HEK293 (cell line): ENCODE results near the gene F2.

ENCODE experiments used
- KLF9 ChIP-seq: fragments of 450-650 bp; formaldehyde crosslinking; IDR thresholded peaks from 2 replicates; pipeline ENCODE4 v1.5.1; 2016; ENCODE audit warnings: missing biosample characterization, missing genetic modification characterization, low read depth
- OSR2 ChIP-seq: fragments of 450-650 bp; formaldehyde crosslinking; IDR thresholded peaks from 2 replicates; pipeline ENCODE4 v1.5.1; 2016; ENCODE audit warnings: missing biosample characterization, missing genetic modification characterization
- ZNF544 ChIP-seq: fragments of 450-650 bp; formaldehyde crosslinking; IDR thresholded peaks from 2 replicates; pipeline ENCODE4 v1.5.0; 2017; ENCODE audit warnings: missing biosample characterization, missing genetic modification characterization
- ZNF677 ChIP-seq: fragments of 450-650 bp; IDR thresholded peaks from 2 replicates; pipeline ENCODE4 v1.5.0; 2018; ENCODE audit warnings: missing biosample characterization, mild to moderate bottlenecking, missing genetic modification characterization, moderate library complexity
- TF ChIP-seq, protein P1 (sequence below): fragments of 450-650 bp; formaldehyde crosslinking; IDR thresholded peaks from 2 replicates; pipeline ENCODE4 v1.5.1; 2016; ENCODE audit warnings: missing biosample characterization, missing genetic modification characterization
- TF ChIP-seq, protein P2 (sequence below): fragments of 450-650 bp; formaldehyde crosslinking; IDR thresholded peaks from 2 replicates; pipeline ENCODE4 v1.5.1; 2016; ENCODE audit warnings: missing biosample characterization, missing genetic modification characterization
- TF ChIP-seq, protein P3 (sequence below): fragments of 450-650 bp; formaldehyde crosslinking; IDR thresholded peaks from 2 replicates; pipeline ENCODE4 v1.5.1; 2016; ENCODE audit warnings: missing biosample characterization, missing genetic modification characterization
- TF ChIP-seq, protein P4 (sequence below): fragments of 450-650 bp; formaldehyde crosslinking; IDR thresholded peaks from 2 replicates; pipeline ENCODE4 v1.5.1; 2016; ENCODE audit warnings: missing biosample characterization, missing genetic modification characterization

DNA sequence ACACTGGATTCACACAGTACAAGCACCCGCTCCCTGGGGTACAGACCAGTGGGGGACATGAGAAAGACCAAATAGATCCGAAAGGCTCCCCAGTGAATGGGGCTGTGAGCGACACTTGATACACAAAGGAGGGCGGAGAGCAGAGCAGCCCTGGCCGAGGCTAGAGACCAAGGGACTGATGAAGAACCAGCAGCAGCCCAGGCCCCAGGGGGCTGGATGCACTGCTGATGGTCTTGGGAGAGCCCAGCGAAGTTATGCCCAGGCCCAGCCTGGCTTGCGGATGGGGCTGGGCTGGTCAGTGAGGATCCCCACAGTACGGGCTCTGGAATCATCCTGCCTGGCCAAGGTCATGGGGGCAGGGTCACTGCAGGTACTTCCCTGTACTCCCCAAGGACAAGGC, 41.8 kb upstream of the F2 start:
- TF ChIP-seq, protein P1, sequence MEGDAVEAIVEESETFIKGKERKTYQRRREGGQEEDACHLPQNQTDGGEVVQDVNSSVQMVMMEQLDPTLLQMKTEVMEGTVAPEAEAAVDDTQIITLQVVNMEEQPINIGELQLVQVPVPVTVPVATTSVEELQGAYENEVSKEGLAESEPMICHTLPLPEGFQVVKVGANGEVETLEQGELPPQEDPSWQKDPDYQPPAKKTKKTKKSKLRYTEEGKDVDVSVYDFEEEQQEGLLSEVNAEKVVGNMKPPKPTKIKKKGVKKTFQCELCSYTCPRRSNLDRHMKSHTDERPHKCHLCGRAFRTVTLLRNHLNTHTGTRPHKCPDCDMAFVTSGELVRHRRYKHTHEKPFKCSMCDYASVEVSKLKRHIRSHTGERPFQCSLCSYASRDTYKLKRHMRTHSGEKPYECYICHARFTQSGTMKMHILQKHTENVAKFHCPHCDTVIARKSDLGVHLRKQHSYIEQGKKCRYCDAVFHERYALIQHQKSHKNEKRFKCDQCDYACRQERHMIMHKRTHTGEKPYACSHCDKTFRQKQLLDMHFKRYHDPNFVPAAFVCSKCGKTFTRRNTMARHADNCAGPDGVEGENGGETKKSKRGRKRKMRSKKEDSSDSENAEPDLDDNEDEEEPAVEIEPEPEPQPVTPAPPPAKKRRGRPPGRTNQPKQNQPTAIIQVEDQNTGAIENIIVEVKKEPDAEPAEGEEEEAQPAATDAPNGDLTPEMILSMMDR (tag by site-specific recombination), result no peak
- TF ChIP-seq, protein P2, sequence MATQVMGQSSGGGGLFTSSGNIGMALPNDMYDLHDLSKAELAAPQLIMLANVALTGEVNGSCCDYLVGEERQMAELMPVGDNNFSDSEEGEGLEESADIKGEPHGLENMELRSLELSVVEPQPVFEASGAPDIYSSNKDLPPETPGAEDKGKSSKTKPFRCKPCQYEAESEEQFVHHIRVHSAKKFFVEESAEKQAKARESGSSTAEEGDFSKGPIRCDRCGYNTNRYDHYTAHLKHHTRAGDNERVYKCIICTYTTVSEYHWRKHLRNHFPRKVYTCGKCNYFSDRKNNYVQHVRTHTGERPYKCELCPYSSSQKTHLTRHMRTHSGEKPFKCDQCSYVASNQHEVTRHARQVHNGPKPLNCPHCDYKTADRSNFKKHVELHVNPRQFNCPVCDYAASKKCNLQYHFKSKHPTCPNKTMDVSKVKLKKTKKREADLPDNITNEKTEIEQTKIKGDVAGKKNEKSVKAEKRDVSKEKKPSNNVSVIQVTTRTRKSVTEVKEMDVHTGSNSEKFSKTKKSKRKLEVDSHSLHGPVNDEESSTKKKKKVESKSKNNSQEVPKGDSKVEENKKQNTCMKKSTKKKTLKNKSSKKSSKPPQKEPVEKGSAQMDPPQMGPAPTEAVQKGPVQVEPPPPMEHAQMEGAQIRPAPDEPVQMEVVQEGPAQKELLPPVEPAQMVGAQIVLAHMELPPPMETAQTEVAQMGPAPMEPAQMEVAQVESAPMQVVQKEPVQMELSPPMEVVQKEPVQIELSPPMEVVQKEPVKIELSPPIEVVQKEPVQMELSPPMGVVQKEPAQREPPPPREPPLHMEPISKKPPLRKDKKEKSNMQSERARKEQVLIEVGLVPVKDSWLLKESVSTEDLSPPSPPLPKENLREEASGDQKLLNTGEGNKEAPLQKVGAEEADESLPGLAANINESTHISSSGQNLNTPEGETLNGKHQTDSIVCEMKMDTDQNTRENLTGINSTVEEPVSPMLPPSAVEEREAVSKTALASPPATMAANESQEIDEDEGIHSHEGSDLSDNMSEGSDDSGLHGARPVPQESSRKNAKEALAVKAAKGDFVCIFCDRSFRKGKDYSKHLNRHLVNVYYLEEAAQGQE (tag by site-specific recombination), result no peak
- TF ChIP-seq, protein P3, sequence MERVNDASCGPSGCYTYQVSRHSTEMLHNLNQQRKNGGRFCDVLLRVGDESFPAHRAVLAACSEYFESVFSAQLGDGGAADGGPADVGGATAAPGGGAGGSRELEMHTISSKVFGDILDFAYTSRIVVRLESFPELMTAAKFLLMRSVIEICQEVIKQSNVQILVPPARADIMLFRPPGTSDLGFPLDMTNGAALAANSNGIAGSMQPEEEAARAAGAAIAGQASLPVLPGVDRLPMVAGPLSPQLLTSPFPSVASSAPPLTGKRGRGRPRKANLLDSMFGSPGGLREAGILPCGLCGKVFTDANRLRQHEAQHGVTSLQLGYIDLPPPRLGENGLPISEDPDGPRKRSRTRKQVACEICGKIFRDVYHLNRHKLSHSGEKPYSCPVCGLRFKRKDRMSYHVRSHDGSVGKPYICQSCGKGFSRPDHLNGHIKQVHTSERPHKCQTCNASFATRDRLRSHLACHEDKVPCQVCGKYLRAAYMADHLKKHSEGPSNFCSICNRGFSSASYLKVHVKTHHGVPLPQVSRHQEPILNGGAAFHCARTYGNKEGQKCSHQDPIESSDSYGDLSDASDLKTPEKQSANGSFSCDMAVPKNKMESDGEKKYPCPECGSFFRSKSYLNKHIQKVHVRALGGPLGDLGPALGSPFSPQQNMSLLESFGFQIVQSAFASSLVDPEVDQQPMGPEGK (tag by site-specific recombination), result no peak
- no peak for TF ChIP-seq ZNF677 (tag by site-specific recombination)
- TF ChIP-seq, protein P4, sequence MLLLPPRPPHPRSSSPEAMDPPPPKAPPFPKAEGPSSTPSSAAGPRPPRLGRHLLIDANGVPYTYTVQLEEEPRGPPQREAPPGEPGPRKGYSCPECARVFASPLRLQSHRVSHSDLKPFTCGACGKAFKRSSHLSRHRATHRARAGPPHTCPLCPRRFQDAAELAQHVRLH (tag by site-specific recombination), result no peak
- no peak for TF ChIP-seq ZNF544
- no peak for TF ChIP-seq OSR2
- no peak for TF ChIP-seq KLF9 (tag by site-specific recombination)
